CD4-positive, alpha-beta T cell treated with Interleukin-15 for 4 hours (primary cell): ENCODE data around the gene MACIR.

Experiments
- DNase-seq: peaks from one replicate; pipeline ENCODE4 v3.0.0-alpha.2; 2020; ENCODE audit warnings: low spot score

MACIR gene

GRCh38 chr5:103245761-103246160, 12.8 kb upstream of the MACIR start:
- DNase-seq, result no peak

GRCh38 chr5:103247118-103247517, 11.4 kb upstream of the MACIR start:
- no peak for DNase-seq

GRCh38 chr5:103249068-103249467, 9.5 kb upstream of the MACIR start:
- no peak for DNase-seq

- no peak for DNase-seq
Measured at GRCh38 chr5:103254921-103255320, 3.6 kb upstream of the MACIR start.

GRCh38 chr5:103255691-103256090, 2.9 kb upstream of the MACIR start:
- no peak for DNase-seq

- no peak for DNase-seq
Measured at GRCh38 chr5:103256178-103256577, 2.4 kb upstream of the MACIR start.

- DNase-seq, result peak; percentile 52
Measured at GRCh38 chr5:103258957-103259704, 568 bp downstream of the MACIR start.

GRCh38 chr5:103259705-103260355, 1.3 kb downstream of the MACIR start:
- DNase-seq, result no peak

- no peak for DNase-seq
Measured at GRCh38 chr5:103260951-103261350, 2.4 kb downstream of the MACIR start.

- DNase-seq, result no peak
Measured at GRCh38 chr5:103262422-103262871, 3.9 kb downstream of the MACIR start.

- no peak for DNase-seq
Measured at GRCh38 chr5:103263054-103263453, 4.5 kb downstream of the MACIR start.

- DNase-seq, result no peak
Measured at GRCh38 chr5:103264508-103264907, 5.9 kb downstream of the MACIR start.

GRCh38 chr5:103270581-103270980, 12.0 kb downstream of the MACIR start:
- DNase-seq, result no peak

GRCh38 chr5:103271570-103272289, 13.2 kb downstream of the MACIR start:
- no peak for DNase-seq

- no peak for DNase-seq
Measured at GRCh38 chr5:103272377-103272776, 13.8 kb downstream of the MACIR start.

- DNase-seq, result no peak
Measured at GRCh38 chr5:103273952-103274351, 15.4 kb downstream of the MACIR start.

- no peak for DNase-seq
Measured at GRCh38 chr5:103275851-103276250, 17.3 kb downstream of the MACIR start.

GRCh38 chr5:103280967-103281366, 22.4 kb downstream of the MACIR start:
- DNase-seq, result no peak

- DNase-seq, result no peak
Measured at GRCh38 chr5:103283120-103283519, 24.6 kb downstream of the MACIR start.

- DNase-seq, result no peak
Measured at GRCh38 chr5:103283869-103284268, 25.3 kb downstream of the MACIR start.

GRCh38 chr5:103286622-103287021, 28.1 kb downstream of the MACIR start:
- DNase-seq, result no peak

GRCh38 chr5:103289024-103289423, 30.5 kb downstream of the MACIR start:
- no peak for DNase-seq

GRCh38 chr5:103290846-103291245, 32.3 kb downstream of the MACIR start:
- DNase-seq, result no peak
